GM12892 (cell line): ENCODE results near the gene KCNMB2.

ENCODE experiments used
- POLR2A ChIP-seq: IDR thresholded peaks from 2 replicates; pipeline ENCODE4 v1.6.1; 2011; ENCODE audit warnings: low read depth, low read length, control low read depth
- POLR2AphosphoS5 ChIP-seq: IDR thresholded peaks from 2 replicates; pipeline ENCODE4 v1.6.1; 2011; ENCODE audit warnings: low read depth, low read length, control low read depth
- TAF1 ChIP-seq: IDR thresholded peaks from 2 replicates; pipeline ENCODE4 v1.6.1; 2011; ENCODE audit warnings: low read depth, mild to moderate bottlenecking, control low read depth, low read length, borderline replicate concordance

DNA sequence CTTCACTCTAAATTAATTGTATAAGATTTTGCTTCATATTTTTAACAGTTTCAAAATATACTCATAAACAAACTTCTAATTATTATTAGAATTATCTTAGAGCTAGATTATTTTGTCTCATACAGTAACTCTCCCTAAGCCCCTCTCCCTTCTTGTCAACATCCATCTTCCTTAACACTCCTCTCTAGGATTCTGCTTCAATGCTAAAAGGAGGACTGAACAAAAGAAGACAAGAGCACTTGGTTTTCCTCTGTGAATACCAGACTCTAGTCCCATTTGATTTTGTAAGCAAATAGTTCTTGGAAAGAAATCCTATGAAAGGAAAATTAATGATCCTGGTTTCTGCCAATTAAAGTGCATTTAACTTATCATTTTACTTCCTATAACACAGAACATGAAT, 91.8 kb downstream of the KCNMB2 start:
- TF ChIP-seq POLR2A (no peak), POLR2AphosphoS5 (no peak), TAF1 (no peak)
